ENCODE data around the gene TEX2. TPM values are rescaled to one million over a fixed set of nuclear protein-coding genes. Genes with fewer than 3 reads are reported as not detected.
A peak's percentile ranks its signal among the peaks of the same experiment; 100 is the strongest.

TEX2 gene
- total RNA-seq, 6 donors from 2014 or later = 42.3 to 96.1 (median 53.4) TPM

- Histone ChIP-seq H3K27ac (peak overlapping the region; percentile 91 to 99 (median 93)), H3K9me3 (no peaks in the 10 kb centered on the region), H3K4me3 (peak overlapping the region in 3 of 4 donors; percentile 55 to 92 (median 78)), H3K36me3 (peaks cover 0 to 24% (median 2%) of the 10 kb centered on the region in 4 donors), H3K4me1 (peaks cover 30 to 44% (median 36%) of the 10 kb centered on the region in 4 donors), H3K27me3 (no peaks in the 10 kb centered on the region)
- no peak for DNase-seq
- ATAC-seq (ENCODE audit: low FRiP score in 2 of 2) = no peak
- TF ChIP-seq EP300 (IDR thresholded peaks at IDR 0.05) (no peak), POLR2A (IDR thresholded peaks at IDR 0.05) (no peak), POLR2AphosphoS5 (IDR thresholded peaks at IDR 0.05) (no peak)
- TF ChIP-seq, protein P1, sequence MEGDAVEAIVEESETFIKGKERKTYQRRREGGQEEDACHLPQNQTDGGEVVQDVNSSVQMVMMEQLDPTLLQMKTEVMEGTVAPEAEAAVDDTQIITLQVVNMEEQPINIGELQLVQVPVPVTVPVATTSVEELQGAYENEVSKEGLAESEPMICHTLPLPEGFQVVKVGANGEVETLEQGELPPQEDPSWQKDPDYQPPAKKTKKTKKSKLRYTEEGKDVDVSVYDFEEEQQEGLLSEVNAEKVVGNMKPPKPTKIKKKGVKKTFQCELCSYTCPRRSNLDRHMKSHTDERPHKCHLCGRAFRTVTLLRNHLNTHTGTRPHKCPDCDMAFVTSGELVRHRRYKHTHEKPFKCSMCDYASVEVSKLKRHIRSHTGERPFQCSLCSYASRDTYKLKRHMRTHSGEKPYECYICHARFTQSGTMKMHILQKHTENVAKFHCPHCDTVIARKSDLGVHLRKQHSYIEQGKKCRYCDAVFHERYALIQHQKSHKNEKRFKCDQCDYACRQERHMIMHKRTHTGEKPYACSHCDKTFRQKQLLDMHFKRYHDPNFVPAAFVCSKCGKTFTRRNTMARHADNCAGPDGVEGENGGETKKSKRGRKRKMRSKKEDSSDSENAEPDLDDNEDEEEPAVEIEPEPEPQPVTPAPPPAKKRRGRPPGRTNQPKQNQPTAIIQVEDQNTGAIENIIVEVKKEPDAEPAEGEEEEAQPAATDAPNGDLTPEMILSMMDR (IDR thresholded peaks at IDR 0.05) = no peak
- 20 to 30% methylated on average over 15 of the region's 15 CpGs for WGBS, 2 donors
Observed at GRCh38 chr17:64147110-64148016, 115.7 kb downstream of the TEX2 start.

GRCh38 chr17:64146418-64147109, 116.5 kb downstream of the TEX2 start:
- Histone ChIP-seq H3K27me3 (no peaks in the 10 kb centered on the region), H3K27ac (peak overlapping the region; percentile 91 to 99 (median 93)), H3K36me3 (peaks cover 0 to 22% (median 2%) of the 10 kb centered on the region in 4 donors), H3K4me1 (peaks cover 25 to 38% (median 32%) of the 10 kb centered on the region in 4 donors), H3K4me3 (peak overlapping the region; percentile 55 to 92 (median 75)), H3K9me3 (no peaks in the 10 kb centered on the region)
- DNase-seq = peak in 1 of 2 donors; percentile 63
- ATAC-seq (ENCODE audit: low FRiP score in 2 of 2) = peak; percentile 72 to 74
- TF ChIP-seq, protein P1 (IDR thresholded peaks at IDR 0.05) = no peak
- TF ChIP-seq POLR2A (IDR thresholded peaks at IDR 0.05) (no peak), POLR2AphosphoS5 (IDR thresholded peaks at IDR 0.05) (no peak), EP300 (IDR thresholded peaks at IDR 0.05) (no peak)
- WGBS, 2 donors = 5 to 33% methylated on average over 2 to 15 of the region's 34 CpGs

DNA sequence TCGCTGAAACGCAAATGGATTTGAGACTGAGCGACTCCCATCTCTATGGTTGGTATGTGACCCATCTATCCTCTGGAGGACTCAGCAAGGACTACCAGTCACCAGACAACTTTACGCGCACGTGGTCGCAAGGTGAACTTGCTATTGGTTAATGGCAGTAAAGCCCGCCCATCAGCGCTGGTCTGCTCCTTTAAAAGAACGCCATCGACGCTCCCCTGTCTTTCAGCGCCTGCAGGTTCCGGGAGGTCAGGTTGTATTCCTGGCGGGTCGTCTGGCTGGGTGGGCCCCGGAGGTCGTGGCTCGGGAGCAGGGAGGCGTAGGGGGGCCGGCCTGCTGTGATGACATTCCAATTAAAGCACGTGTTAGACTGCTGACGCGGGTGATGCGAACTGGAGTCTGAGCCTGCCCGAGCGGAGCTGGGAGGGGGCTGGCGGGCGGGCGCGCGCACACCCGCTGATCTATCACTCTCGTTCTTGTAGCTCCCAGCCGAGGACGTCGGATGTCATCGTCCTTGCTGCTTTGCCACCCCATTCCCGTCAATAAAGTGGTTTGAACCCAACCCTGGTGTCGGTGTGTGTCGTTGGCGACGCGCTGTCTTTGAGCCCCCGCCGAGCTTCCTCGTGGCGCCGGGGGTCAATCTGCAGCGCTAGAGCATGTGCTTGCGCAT, 117.2 kb downstream of the TEX2 start:
- ATAC-seq (ENCODE audit: low FRiP score in 2 of 2) (peak; percentile 99), DNase-seq (peak; percentile 93 to 98)
- Histone ChIP-seq H3K27ac (peak overlapping the region; percentile 91 to 99 (median 93)), H3K4me3 (peak overlapping the region; percentile 55 to 92 (median 75)), H3K9me3 (no peaks in the 10 kb centered on the region), H3K36me3 (peaks cover 0 to 20% (median 2%) of the 10 kb centered on the region in 4 donors), H3K27me3 (no peaks in the 10 kb centered on the region), H3K4me1 (peaks cover 25 to 34% (median 29%) of the 10 kb centered on the region in 4 donors)
- WGBS, 2 donors = 0 to 1% methylated on average over 5 to 50 of the region's 51 CpGs
- TF ChIP-seq POLR2A (IDR thresholded peaks at IDR 0.05) (peak; percentile 83 to 100 (median 97)), EP300 (IDR thresholded peaks at IDR 0.05) (peak in 1 of 4 donors; percentile 67), POLR2AphosphoS5 (IDR thresholded peaks at IDR 0.05) (peak; percentile 99 to 100)
- TF ChIP-seq, protein P1 (IDR thresholded peaks at IDR 0.05) = peak in 2 of 6 experiments; percentile 17 to 29

GRCh38 chr17:64145375-64145750, 117.7 kb downstream of the TEX2 start:
- no peak for DNase-seq
- TF ChIP-seq, protein P1 (IDR thresholded peaks at IDR 0.05) = peak in 1 of 6 experiments; percentile 15
- TF ChIP-seq EP300 (IDR thresholded peaks at IDR 0.05) = no peak
- peak overlapping the region; percentile 91 to 99 (median 93) for H3K27ac ChIP-seq
- peaks cover 25 to 31% (median 25%) of the 10 kb centered on the region in 4 donors for H3K4me1 ChIP-seq
- ATAC-seq (ENCODE audit: low FRiP score in 2 of 2) = peak in 1 of 2 donors; percentile 0
- H3K36me3 ChIP-seq = peaks cover 0 to 16% (median 1%) of the 10 kb centered on the region in 4 donors
- H3K4me3 ChIP-seq = peak overlapping the region; percentile 31 to 92 (median 66)
- no peaks in the 10 kb centered on the region for H3K27me3 ChIP-seq
- no peaks in the 10 kb centered on the region for H3K9me3 ChIP-seq
- 0 to 1% methylated on average over 15 of the region's 15 CpGs for WGBS, 2 donors
